Retinal pigment epithelial cell (primary cell): Measurements from ENCODE around the gene MCEMP1.
"Not testable (repeated sequence)": the region's sequence is repeated elsewhere in the genome, so short reads cannot be mapped to it uniquely, and the experiment has no call there.

ENCODE experiments used
- DNase-seq: peaks from one replicate; pipeline ENCODE4 v3.0.0-alpha.2; 2010; ENCODE audit warnings: low read depth
- H3K4me3 ChIP-seq: 2 replicates; pipeline ENCODE4 v1.5.1; 2011; ENCODE audit warnings: mild to moderate bottlenecking, low read length, control low read depth, moderate library complexity
- CTCF ChIP-seq: conservative IDR thresholded peaks from 2 replicates; pipeline ENCODE4 v1.5.1; 2011; ENCODE audit warnings: low read depth, low read length, control low read depth, inconsistent platforms

The MCEMP1 gene

GRCh38 chr19:7639863-7640348 lies 37.0 kb upstream of the MCEMP1 start:
- no peak overlapping the region for H3K4me3 ChIP-seq
- DNase-seq = no peak
- TF ChIP-seq CTCF = no peak

- H3K4me3 ChIP-seq = no peak overlapping the region
- no peak for DNase-seq
- TF ChIP-seq CTCF = no peak
These were observed 36.1 kb upstream of the MCEMP1 start for GRCh38 chr19:7640803-7641202.

GRCh38 chr19:7641290-7642276 lies 35.3 kb upstream of the MCEMP1 start:
- no peak overlapping the region for H3K4me3 ChIP-seq
- no peak for DNase-seq
- peak; percentile 22 for TF ChIP-seq CTCF

- no peak for TF ChIP-seq CTCF
- no peak for DNase-seq
- H3K4me3 ChIP-seq = no peak overlapping the region
These were observed 34.4 kb upstream of the MCEMP1 start for GRCh38 chr19:7642295-7643030.

GRCh38 chr19:7643031-7643415 lies 33.9 kb upstream of the MCEMP1 start:
- H3K4me3 ChIP-seq = no peak overlapping the region
- DNase-seq = no peak
- no peak for TF ChIP-seq CTCF

GRCh38 chr19:7643629-7644549 lies 33.0 kb upstream of the MCEMP1 start:
- DNase-seq, H3K4me3 ChIP-seq: not testable (repeated sequence)

- TF ChIP-seq CTCF = no peak
- DNase-seq = no peak
These were observed 32.4 kb upstream of the MCEMP1 start for GRCh38 chr19:7644550-7644877.

More at GRCh38 chr19:7644550-7644877, 32.4 kb upstream of the MCEMP1 start:
- H3K4me3 ChIP-seq = no peak overlapping the region
